Measurements from ENCODE around the gene KCNK5. TPM values are rescaled to one million over a fixed set of nuclear protein-coding genes. Genes with fewer than 3 reads are reported as not detected.

KCNK5 gene
- polyA plus RNA-seq, 2 of the 4 experiments (the other 2 are of a cell fraction) = 1.5 to 2.3 TPM

DNA sequence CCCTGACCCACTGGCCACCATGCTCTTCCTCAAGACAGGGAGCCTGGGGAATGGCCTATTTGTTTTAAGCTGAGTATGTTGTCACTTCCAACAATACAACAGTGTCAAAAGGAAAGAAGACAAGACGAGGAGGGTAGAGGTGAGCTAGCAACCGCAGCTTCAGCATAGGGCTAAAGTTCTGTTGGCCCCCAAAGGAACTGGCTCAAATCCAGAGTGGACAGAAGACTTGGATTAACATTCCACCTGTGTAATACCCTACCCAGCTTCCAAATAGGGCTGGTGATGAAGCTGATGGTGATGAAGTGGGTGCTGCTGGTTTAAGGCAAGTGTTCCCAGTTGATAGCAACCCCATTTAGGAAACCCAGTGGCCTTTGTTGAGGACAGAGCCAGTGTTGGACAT lies 31.7 kb upstream of the KCNK5 start (continued):
- TF ChIP-seq, protein P1, sequence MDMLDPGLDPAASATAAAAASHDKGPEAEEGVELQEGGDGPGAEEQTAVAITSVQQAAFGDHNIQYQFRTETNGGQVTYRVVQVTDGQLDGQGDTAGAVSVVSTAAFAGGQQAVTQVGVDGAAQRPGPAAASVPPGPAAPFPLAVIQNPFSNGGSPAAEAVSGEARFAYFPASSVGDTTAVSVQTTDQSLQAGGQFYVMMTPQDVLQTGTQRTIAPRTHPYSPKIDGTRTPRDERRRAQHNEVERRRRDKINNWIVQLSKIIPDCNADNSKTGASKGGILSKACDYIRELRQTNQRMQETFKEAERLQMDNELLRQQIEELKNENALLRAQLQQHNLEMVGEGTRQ (IDR thresholded peaks at IDR 0.05) = no peak
- no peak for TF ChIP-seq HDAC2 (IDR thresholded peaks at IDR 0.05)

DNA sequence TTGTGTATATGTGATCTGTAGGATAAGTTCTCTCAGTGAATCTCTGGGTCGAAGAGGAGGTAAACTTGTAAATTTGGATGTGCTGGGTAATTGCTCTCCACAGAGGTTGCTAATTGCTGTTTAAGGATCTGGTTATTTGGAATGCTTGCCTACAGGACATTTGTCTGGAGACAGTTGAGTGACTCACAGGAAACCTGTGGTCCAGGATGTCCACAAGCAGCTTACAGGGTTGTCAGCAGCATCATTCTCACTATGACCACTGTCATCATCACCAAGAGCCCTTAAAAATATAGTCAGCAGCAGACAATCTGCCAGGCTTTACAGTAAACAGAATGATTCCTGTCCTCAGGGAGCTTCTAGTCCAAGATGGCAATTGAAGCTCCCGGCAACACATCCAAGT lies 31.2 kb upstream of the KCNK5 start:
- FAIRE-seq = no peak
- DNase-seq (ENCODE audit: low read depth in 1 of 2, low spot score in 1 of 2) = no peak
- POLR2A ChIA-PET = no interaction called here
- CTCF ChIA-PET = interaction anchor here (0.6 kb wide), 1 partner anchor 30 kb away, joined by 3 read pairs; no protein-coding TSS in a partner anchor
- Histone ChIP-seq H3K27ac (no peak overlapping the region), H3K4me1 (no peaks in the 10 kb centered on the region), H3K4me3 (no peak overlapping the region), H3K9me3 (no peaks in the 10 kb centered on the region), H3K4me2 (no peak overlapping the region)
- 72% methylated on average over 2 of the region's 2 CpGs for WGBS (ENCODE audit: missing lambda C conversion rate)
- TF ChIP-seq NFE2L2 (conservative IDR thresholded peaks at IDR 0.05; ENCODE audit: low read length) (no peak), CBX2 (IDR thresholded peaks at IDR 0.05; ENCODE audit: borderline replicate concordance, low read depth) (no peak), FOSL2 (IDR thresholded peaks at IDR 0.05) (no peak), FOSL2 (CRISPR knock-in tag; IDR thresholded peaks at IDR 0.05) (no peak)
- TF ChIP-seq, protein P2, sequence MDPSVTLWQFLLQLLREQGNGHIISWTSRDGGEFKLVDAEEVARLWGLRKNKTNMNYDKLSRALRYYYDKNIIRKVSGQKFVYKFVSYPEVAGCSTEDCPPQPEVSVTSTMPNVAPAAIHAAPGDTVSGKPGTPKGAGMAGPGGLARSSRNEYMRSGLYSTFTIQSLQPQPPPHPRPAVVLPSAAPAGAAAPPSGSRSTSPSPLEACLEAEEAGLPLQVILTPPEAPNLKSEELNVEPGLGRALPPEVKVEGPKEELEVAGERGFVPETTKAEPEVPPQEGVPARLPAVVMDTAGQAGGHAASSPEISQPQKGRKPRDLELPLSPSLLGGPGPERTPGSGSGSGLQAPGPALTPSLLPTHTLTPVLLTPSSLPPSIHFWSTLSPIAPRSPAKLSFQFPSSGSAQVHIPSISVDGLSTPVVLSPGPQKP (IDR thresholded peaks at IDR 0.05; ENCODE audit: low read depth, low read length) = no peak
- TF ChIP-seq, protein P3, sequence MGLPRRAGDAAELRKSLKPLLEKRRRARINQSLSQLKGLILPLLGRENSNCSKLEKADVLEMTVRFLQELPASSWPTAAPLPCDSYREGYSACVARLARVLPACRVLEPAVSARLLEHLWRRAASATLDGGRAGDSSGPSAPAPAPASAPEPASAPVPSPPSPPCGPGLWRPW (IDR thresholded peaks at IDR 0.05) = no peak
- no peak for ATAC-seq

DNA sequence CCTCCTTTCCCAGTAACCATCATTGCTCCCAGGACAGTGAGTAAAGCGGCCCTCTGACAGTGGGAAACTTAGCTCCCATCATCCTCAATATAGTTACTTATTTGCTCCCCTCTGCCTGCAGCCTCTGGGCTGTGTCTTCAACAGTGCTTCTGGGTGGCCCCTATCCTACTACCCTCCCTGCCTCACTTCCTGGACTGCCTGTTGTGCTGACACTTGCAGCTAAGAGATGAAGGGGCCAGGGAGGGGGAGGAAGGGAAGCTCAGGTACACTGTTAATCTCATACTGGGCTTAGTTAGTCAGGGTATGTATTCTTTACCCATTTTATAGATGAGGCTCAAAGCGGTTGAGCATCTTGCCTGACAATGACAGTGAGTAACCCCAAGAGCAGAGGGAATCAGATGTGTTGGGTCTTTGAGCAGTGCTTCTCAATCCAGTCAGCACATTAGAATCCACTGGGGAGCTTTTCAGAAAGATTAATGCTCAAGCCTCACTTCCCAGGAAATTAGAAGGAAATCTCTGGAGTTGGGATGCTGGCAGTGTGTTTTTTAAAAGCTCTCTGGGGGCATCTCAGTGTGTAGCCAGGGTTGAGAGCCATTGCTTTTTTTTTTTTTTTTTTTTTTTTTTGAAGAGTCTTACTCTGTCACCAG lies 27.1 kb upstream of the KCNK5 start:
- no peaks in the 10 kb centered on the region; the same call in 2 of the 3 replicates for H3K9me3 ChIP-seq
- ChIA-PET POLR2A (no interaction called here), CTCF (interaction anchor here (0.6 to 0.7 kb wide), 3 partner anchors 15 to 860 kb away, joined by 3 to 5 read pairs (median 4); no protein-coding TSS in a partner anchor)
- no peak overlapping the region for H3K4me2 ChIP-seq
- DNase-seq (ENCODE audit: low read depth in 1 of 2, low spot score in 1 of 2) (no peak), ATAC-seq (no peak), FAIRE-seq (no peak)
- no peaks in the 10 kb centered on the region for H3K4me1 ChIP-seq
- TF ChIP-seq, protein P3 (IDR thresholded peaks at IDR 0.05) = no peak
- TF ChIP-seq NR3C1 (IDR thresholded peaks at IDR 0.05) (no peak), EP300 (IDR thresholded peaks at IDR 0.05) (no peak), POLR2AphosphoS2 (conservative IDR thresholded peaks at IDR 0.05; ENCODE audit: low read length) (no peak), RARB (CRISPR knock-in tag; IDR thresholded peaks at IDR 0.05) (no peak), NFE2L2 (conservative IDR thresholded peaks at IDR 0.05; ENCODE audit: low read length) (no peak), SMC3 (IDR thresholded peaks at IDR 0.05) (no peak), TFCP2L1 (CRISPR knock-in tag; IDR thresholded peaks at IDR 0.05) (no peak)
- TF ChIP-seq, protein P4, sequence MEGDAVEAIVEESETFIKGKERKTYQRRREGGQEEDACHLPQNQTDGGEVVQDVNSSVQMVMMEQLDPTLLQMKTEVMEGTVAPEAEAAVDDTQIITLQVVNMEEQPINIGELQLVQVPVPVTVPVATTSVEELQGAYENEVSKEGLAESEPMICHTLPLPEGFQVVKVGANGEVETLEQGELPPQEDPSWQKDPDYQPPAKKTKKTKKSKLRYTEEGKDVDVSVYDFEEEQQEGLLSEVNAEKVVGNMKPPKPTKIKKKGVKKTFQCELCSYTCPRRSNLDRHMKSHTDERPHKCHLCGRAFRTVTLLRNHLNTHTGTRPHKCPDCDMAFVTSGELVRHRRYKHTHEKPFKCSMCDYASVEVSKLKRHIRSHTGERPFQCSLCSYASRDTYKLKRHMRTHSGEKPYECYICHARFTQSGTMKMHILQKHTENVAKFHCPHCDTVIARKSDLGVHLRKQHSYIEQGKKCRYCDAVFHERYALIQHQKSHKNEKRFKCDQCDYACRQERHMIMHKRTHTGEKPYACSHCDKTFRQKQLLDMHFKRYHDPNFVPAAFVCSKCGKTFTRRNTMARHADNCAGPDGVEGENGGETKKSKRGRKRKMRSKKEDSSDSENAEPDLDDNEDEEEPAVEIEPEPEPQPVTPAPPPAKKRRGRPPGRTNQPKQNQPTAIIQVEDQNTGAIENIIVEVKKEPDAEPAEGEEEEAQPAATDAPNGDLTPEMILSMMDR (IDR thresholded peaks at IDR 0.05) = no peak
- TF ChIP-seq, protein P5, sequence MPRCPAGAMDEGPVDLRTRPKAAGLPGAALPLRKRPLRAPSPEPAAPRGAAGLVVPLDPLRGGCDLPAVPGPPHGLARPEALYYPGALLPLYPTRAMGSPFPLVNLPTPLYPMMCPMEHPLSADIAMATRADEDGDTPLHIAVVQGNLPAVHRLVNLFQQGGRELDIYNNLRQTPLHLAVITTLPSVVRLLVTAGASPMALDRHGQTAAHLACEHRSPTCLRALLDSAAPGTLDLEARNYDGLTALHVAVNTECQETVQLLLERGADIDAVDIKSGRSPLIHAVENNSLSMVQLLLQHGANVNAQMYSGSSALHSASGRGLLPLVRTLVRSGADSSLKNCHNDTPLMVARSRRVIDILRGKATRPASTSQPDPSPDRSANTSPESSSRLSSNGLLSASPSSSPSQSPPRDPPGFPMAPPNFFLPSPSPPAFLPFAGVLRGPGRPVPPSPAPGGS (IDR thresholded peaks at IDR 0.05) = no peak
- no peak overlapping the region for H3K4me3 ChIP-seq
- 48% methylated on average over 2 of the region's 2 CpGs for WGBS (ENCODE audit: missing lambda C conversion rate)
- no peak overlapping the region for H3K27ac ChIP-seq
